Stimulated activated CD4-positive, alpha-beta T cell treated with anti-CD3 and anti-CD28 coated beads, Interleukin-4, amount 100 ng/mL, for 24 hours (primary cell): ENCODE data around the gene TMEM131.
"Not testable (repeated sequence)": the region's sequence is repeated elsewhere in the genome, so short reads cannot be mapped to it uniquely, and the experiment has no call there.

Source experiments
- DNase-seq: peaks from one replicate; pipeline ENCODE4 v3.0.0-alpha.2; 2020

Gene TMEM131

DNA sequence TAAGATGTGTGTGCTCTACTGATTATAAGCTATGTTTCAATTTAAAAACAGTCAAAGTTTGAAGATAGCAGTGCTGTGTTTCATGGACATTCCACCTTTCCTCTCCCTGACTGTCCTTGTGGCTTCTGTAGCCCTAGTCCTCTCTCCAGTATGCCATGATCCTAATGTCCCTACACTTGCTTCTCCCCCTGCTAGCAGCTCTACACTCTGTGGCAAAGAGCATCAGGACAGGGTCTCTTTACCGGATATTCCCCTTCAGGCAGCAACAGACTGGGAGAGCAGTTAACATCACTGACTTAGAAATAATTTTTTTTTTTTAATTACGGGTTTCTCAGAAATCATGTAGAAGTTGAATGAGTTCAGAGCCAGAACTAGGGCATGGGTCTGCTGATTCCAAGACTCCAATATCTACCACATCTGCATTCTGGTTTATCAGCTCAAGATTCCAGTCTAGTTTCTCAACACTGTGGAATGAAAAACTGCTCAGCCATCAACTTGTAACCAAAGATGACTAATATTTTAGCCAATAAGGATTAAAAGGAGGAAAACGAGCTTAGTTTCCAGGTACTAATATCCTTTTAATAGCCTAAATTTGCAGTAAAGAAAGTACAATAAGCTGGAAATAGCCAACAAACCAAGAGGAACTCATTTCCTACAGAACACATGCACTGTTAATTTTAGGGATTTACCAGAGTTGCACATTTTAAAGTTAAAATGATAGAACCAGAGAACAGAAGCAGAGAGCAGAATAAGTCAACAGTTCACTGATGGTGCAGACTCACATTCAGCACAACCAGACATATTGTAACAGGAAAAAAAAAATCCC, 45.2 kb downstream of the TMEM131 start:
- no peak for DNase-seq

DNA sequence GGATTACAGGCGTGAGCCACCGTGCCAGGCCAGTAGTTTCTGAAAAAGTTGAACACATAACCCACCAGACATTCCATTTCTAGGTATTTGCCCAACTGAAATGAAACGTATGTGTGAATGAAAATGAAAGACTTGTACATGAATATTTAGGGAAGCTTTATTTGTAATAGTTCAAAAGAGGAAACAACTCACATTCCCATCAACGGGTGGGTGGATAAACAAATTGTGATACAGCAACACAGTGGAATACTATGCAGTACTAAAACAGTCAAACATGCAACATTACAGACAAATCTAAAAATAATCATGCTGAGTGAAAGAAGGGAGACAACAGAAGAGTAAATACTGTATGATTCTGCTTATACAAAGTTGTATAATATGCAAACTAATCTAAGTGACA, 46.8 kb downstream of the TMEM131 start:
- DNase-seq = no peak

DNA sequence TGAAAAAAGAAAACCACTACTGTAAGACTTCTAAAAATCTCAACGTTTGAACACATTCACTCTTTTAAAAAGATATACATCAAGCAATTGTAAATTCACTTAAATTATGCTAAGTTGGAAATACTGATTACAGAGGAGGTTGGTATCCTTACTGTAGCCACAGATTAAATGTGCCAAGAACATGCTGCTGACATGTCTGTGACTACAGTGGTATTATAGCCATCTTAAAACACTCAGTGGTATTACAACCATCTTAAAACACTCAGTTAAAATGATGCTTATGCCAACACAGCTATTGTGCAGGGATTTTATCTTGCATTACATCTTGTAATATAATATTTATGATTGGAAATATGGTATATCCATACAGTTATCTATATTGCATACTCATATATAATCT, 50.0 kb downstream of the TMEM131 start:
- DNase-seq = no peak

DNA sequence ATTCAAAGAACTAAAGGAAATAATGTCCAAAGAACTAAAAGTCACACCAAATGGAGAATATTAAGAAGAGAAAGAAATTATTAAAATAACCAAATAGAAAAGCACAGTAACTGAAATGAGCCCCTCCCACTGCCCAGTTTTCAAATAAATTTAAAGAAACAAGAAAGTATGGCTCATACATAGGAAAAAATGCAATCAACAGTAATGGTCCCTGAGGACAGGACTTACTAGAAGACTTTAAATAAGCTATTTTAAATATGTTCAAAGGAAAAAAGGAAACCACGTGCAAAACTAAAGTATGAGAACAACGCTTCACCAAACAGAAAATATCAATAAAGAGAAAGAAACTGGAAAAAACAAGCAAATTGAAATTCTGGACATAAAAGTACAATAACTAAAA, 58.9 kb downstream of the TMEM131 start:
- DNase-seq = no peak

DNA sequence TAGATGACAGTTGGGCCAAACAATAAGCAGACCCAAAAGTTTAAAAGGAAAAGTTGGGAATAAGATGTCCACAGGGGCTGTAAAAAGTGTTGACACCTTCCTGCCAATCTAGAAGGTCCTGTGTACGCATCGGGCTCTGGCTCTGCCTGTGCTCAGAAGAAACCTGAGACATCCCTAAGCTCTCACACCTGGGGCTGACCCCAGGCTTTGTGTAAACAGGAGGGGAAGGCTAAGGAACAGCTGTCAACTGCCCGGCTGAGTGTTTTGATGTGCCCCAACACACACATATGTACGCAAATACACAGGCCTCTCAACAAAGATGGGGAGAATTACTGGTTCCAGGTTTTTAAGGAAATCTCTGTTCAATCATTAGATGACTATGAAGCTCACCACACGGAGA, 59.5 kb downstream of the TMEM131 start:
- DNase-seq = no peak

DNA sequence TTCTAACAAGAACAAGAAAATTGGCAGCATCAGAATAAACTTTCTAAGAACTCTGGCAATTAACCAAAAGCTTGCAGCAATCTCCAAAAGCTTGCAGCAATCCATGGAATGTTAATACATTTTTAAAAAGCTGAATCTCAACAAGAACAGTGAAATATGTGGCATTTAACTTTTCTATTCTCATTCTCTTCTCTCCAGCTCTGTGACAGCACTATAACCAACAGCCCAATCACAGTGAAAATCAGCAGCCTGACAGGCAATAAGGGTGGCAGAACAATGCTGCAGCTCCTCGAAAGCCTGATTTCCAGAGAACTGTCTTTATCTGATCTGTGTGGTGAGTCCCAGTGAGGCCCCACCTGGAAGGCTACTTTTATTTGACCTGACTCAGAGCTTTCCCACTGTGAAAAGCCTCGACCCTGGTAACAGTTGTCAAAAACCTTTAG, 60.0 kb downstream of the TMEM131 start:
- DNase-seq = no peak

DNA sequence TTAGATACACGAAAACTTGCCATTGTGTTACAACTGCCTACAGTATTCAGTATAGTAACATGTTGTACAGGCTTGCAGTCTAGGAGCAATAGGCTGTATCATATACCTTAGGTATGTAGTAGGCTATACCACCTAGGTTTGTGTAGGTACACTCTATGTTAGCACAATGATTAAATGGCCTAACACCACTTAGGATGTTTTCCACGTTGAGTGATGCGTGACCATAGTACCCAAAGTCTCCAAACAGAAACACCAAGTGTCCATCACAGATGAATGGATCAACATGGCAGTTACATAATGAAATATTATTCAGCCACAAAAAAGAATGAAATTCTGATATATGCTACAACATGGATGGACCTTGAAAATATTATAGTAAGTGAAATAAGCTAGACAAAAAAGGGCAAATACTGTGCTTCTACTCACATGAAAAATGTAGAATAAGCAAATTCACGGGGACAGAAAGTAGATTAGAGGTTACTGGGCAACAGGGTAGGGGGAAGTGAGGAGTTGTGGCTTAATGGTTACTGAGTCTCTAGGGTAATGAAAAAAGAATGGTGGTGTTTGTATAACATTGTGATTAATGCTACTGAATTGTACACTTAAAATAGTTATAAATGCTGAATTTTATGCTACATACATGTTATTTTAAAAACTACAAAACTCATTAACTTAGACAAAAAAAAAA, 62.6 kb downstream of the TMEM131 start:
- DNase-seq = no peak

DNA sequence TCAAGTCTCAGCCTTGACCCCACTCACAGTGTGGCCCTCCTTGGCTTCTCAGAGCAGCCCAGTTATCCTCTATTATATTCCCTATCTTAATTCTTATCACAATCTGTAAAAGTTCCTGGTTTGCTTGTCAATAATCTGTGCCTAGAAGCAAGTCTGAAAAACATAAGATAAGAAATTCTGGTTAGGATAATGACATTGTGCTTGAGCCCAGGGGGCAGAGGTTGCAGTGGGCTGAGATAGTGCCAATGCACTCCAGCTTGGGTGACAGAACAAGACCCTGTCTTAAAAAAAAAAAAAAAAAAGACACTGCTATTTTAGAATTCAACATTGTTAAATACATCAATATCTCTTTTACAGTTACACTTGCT, 63.9 kb downstream of the TMEM131 start:
- no peak for DNase-seq

DNA sequence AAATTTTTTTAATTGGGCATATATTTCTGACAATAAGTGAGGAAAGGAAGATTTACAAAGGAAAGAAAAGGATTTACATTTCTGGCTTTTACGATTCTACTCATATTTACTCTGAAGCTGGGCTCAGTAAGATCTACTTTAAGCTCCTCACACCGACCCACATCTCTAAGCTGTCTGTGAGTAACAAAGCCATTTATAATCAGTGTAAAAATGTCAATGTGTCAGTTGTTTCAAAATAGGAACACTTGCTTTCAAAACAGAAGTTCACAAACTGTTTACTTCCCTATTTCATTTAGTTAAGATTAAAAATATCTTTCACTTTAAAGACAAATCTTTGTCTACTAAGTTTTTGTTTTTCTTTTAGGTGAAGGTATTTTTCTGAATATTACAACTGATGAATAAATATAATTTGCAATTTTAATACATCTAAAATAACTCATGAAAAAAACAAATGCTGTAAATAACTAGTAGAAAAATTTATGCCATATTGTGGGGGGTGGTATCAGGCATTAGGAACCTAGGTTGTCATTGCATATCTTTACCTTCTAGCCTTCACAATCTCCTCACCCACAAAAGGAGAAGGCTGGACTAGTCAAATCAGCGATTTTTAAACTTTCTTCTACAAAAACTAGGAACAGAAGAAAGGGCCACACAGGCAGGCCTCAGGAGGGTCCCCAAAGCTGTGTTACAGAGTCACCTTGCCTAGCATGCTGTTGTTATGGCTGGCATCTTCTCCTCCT, 64.5 kb downstream of the TMEM131 start:
- no peak for DNase-seq

DNA sequence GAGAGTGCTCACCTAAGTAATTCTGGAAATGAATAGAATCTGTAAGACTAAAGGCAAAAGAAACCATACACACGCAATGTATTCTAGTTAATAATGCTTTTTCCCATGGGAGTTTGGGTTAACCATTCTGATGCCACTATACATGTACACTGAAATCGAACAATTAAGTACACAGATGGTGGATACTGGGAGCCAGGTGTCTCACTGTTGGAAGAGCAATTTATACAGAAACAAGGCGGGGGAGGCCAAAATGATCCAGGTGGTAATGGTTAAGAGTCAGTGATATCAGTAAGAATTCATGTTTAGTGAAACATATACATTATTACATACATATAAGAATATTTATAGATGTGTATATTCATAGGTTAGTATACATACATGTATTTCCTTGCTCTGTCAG, 67.2 kb downstream of the TMEM131 start:
- no peak for DNase-seq

DNA sequence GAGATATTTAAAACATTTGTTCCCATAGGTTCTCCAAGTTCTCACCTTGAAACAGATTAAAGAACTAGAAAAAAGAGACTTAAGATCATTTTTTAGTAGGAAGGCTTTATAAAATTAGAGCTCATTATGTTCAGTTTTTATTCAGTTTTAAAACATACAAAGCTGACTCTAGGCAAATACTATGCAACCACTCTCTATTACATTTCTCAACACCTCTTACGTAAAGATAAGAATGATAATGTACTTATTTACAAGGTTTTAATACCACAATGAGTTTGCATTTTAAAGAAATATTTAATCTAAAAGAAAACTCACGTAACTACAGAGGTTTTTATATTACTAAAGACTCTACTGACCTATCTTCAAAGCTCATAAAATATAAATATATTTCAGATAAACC, 68.8 kb downstream of the TMEM131 start:
- DNase-seq = no peak

DNA sequence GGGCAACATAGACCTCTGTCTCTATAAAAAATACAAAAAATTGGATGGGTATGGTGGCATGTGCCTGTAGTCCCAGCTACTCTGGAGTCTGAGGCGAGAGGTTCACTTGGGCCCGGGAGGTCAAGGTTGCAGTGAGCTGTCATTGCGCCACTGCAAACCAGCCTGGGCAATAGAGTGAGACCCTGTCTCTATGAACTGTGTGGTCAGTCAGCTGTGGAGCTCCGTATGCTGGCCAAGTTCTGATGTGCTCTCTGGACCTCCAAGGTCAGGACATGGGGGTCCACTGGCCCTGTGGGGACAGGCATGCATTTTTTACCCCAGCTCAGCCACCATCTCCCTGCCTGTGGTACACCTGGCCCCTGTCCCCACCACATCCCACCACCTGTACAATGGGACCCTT, 71.6 kb downstream of the TMEM131 start:
- no peak for DNase-seq

DNA sequence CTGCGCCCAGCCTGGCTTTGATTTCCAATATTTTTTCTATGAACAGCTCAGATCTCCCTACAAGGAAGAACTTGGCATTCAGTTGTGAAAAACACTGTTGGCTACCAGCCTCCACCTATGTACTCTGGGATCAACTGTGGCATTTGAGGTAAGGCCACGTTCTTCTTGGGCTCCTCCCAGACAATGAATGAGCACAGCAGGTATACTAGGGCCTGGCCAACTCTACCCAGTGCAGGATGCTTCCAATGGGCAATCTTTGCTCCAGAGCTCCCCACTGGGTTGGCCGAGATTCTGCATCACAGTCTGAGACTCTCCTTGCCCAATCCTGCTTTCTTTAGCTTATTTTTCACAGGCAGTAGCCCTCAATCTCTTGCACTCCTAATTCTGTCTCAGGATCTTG, 75.9 kb downstream of the TMEM131 start:
- no peak for DNase-seq

DNA sequence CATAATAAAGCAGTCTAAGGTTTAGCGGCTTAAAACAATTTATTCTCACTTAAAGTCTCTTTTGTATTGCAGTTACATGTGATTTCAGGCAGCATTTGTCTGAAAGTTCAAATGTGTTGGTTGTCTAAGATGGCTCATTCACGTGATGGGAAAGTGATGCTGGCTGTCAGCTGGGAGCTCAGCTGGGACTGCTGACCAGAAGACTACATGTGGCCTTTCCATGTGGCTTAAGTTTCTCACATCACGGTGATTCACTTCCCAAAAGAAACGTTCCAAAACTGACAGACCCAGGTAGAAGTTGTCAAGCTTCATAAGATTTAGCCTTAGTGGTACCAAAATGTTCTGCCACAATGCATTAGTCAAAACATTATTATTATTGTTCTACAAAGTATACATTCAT, 76.9 kb downstream of the TMEM131 start:
- no peak for DNase-seq

DNA sequence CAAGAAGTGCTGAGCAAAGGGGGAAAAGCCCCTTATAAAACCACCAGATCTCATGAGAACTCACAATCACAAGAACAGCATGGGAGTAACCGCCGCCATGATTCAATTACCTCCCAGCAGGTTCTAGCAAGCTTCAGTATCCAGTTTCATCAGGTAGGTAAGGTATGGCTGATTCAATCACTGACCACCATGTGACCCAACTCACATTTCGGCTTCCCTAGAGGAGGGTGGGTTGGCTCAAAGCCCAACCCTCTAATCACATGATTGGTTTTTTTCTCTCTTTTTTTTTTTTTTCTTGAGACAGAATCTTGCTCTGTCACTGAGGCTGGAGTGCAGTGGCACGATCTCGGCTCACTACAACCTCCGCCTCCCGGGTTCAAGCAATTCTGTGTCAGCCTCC, 78.1 kb downstream of the TMEM131 start:
- not testable (repeated sequence) for DNase-seq

DNA sequence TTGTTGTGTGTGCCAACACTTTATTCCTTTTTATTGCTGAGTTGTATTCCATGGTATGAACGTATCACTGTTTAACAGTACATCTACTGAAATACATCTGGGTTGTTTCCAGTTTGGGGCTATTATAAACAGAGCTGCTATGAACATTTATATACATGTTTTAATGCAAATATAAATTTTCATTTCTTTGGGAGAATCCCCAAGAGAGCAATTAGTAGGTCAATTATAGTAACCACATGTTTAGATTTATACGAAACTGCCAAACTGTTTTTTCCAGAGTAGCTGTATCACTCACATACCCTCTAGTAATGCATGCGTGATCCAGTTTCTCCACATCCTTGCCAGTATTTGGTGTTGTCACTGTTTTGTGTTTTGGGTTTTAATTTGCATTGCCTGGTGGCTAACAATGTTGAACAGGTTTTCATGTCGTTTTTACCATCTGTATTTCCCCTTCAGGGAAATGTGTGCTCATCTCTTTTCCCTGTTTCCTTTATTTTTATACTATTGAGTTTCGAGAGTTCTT, 81.0 kb downstream of the TMEM131 start:
- DNase-seq = no peak

DNA sequence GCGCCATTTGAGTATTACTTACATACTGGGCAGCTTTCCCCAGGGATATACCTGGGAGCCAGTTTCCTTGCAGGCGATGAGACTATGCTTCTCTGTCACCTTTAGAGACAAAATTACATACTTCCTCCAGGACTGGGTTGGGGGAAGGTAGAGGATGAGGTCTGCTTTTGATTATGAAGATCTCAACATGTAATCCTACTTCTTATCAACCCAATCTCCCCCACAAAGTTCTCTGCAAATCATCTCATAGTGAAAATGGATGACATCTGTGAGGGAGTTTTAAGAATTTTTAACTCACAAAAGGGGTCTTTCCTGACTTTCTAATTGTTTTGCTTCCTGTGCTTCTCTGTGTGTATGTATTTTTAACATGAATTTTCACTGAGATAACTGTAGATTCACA, 81.9 kb downstream of the TMEM131 start:
- DNase-seq = no peak

DNA sequence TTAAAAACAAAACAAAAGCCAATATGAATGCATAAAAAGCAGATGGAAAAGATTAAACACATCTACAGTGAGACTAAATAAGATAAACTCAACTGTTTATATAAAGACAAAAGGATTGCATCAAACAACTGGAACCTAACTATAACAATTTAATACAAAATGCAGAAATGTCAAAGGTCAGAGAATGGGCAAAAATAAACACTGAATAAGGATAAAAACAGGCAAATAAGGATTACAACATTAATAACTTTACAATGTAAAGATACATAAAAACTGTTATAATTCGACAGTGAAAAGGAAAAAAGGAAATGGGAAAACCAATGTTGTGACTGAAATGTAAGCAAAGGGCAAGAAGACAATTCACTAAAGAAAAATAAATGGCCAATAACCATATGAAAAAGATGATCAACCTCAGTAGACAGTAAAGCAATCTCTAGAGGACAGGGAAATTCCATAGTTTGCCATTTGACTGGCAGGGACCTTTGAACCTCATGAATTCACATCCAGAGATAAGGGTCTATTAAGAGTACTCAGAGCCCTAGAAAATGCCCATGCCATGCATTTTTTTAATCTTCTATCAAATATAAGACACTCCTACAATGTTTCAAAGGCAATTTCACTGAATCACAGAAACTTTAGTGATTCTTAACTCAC, 83.7 kb downstream of the TMEM131 start:
- no peak for DNase-seq

DNA sequence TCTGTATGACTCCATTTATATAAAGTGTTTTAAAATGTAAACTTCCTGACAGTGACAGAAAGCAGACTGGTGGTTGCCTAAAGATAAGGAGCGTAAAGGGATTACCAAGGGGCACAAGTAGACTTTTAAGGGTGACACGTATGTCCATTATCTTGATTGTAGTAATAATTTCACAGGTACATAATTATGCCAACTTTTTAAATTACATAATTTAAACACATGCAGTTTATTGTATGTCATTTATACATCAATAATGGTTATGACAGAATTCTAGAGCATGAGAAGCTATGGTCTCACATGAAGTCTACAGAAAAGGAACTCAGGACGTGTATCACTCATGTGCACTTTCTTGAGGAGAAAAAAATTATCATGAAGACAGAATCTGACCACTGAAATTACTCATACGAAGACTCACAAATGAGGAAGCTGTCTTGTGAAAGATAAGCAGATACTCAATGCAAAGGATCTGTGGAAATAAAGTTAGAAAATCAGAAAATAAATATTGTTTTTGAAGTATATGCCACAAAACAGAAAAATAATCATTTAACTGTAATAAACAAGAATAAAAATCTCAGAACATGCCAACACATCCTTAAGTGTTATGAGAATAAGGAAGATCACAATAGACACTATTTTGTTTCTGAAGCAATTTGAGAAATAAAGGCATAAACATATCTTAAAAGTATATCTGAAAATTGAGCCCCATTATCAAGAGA, 84.4 kb downstream of the TMEM131 start:
- DNase-seq = no peak

DNA sequence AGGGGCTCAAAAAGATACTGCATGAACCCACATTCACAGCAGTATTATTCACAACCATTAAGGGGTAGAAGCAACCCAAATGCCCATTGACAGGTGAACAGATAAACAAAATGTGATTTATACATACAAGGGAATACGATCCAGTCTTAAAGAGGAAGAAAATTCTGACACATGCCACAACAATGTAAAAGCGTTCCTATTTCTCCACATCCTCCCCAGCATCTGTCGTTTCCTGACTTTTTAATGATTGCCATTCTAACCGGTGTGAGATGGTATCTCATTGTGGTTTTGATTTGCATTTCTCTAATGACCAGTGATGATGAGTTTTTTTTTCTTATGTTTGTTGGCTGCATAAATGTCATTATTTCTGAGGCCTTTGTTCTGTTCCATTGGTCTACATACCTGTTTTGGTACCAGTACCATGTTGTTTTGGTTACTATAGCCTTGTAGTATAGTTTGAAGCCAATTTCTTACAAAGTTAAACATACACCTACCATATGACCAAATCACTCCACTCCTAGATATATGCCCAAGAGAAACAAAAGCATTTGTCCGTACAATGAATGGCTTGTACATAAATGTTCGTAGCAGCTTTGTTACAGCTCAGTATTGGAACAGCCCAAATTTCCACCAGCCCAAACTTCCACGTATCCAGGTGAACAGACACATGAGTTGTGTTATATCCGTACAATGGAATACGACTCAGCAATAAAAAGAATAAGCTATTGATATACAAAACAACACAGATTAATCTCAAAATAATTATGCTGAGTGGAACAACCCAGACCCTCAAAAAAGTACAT, 85.1 kb downstream of the TMEM131 start:
- DNase-seq = no peak

DNA sequence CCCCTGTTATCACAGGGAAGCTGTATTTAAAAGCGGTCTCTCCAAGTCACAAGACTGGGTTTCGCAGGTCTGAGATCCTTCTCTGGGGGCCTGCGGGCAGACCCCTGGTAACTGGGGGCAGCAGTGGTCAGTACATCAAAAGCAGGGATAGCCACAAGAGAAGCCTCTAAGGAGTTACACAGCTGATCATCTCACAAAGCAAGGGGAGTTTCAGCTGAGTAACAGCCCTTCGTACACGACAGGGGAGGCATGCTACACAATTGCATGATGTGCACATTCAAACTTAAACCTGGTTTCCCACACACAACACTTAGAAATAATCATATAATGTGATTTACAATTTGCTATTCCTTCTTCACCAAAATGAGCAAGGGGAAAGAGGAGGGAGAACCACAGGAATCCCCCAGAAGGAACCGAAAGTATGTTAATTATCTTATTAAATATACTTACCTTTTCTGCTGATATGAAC, 87.5 kb downstream of the TMEM131 start:
- no peak for DNase-seq
